Fibroblast of mammary gland (primary cell): Measurements from ENCODE around the gene VIPR1.

Source experiments
- DNase-seq: peaks from one replicate; pipeline ENCODE4 v3.0.0-alpha.2; 2010; ENCODE audit warnings: low read depth
- H3K4me3 ChIP-seq: 2 replicates; pipeline ENCODE4 v1.5.1; 2011; ENCODE audit warnings: low read depth, mild to moderate bottlenecking, low read length, moderate library complexity; ENCODE audit not compliant: control insufficient read depth
- CTCF ChIP-seq: conservative IDR thresholded peaks from 2 replicates; pipeline ENCODE4 v1.5.1; 2011; ENCODE audit warnings: low read depth, low read length, inconsistent platforms; ENCODE audit not compliant: control insufficient read depth, insufficient read depth

Gene VIPR1

GRCh38 chr3:42502429-42503250 lies at the start of gene VIPR1:
Gene VIPR1 (plus strand): TSS chr3:42502643. CDS start chr3:42502736, 93 bp downstream.
- DNase-seq: no peak
- no peak for TF ChIP-seq CTCF
- H3K4me3 ChIP-seq: no peak within 1 kb of the TSS

- TF ChIP-seq CTCF: no peak
- H3K4me3 ChIP-seq: no peak overlapping the region
- no peak for DNase-seq
These were observed 46.2 kb upstream of the VIPR1 start for GRCh38 chr3:42456211-42456610.

GRCh38 chr3:42459151-42459550 lies 43.3 kb upstream of the VIPR1 start:
- no peak for TF ChIP-seq CTCF
- DNase-seq: no peak
- H3K4me3 ChIP-seq: no peak overlapping the region

GRCh38 chr3:42461762-42462161 lies 40.7 kb upstream of the VIPR1 start:
- no peak for DNase-seq
- H3K4me3 ChIP-seq: no peak overlapping the region
- no peak for TF ChIP-seq CTCF

- no peak overlapping the region for H3K4me3 ChIP-seq
- TF ChIP-seq CTCF: no peak
- DNase-seq: no peak
These were observed 39.4 kb upstream of the VIPR1 start for GRCh38 chr3:42463093-42463492.

- no peak overlapping the region for H3K4me3 ChIP-seq
- DNase-seq: no peak
- no peak for TF ChIP-seq CTCF
These were observed 34.3 kb upstream of the VIPR1 start for GRCh38 chr3:42468111-42468510.

- TF ChIP-seq CTCF: no peak
- H3K4me3 ChIP-seq: no peak overlapping the region
- DNase-seq: no peak
These were observed 29.9 kb upstream of the VIPR1 start for GRCh38 chr3:42472555-42472954.
